ENCODE data around the gene ARL15. TPM values are rescaled to one million over a fixed set of nuclear protein-coding genes. Genes with fewer than 3 reads are reported as not detected.

ARL15 gene
- total RNA-seq, 4 donors from 2014 or later = 36.2 to 338 (median 69.0) TPM

GRCh38 chr5:54347221-54347865 lies 37.0 kb upstream of the ARL15 start:
- intact Hi-C loops (cut with DNase I; ENCODE audit: low total_unique reads) = no loop called here
- no peak for TF ChIP-seq POLR2A (IDR thresholded peaks at IDR 0.05)
- no peak for TF ChIP-seq CTCF (IDR thresholded peaks at IDR 0.05)
- H3K9me3 ChIP-seq = no peaks in the 10 kb centered on the region

GRCh38 chr5:54344653-54345052 lies 34.3 kb upstream of the ARL15 start:
- intact Hi-C loops (cut with DNase I; ENCODE audit: low total_unique reads) = no loop called here
- TF ChIP-seq POLR2A (IDR thresholded peaks at IDR 0.05) (no peak), CTCF (IDR thresholded peaks at IDR 0.05) (no peak)
- Histone ChIP-seq H3K4me1 (no peaks in the 10 kb centered on the region), H3K4me3 (no peak overlapping the region), H3K27me3 (no peaks in the 10 kb centered on the region), H3K9me3 (no peaks in the 10 kb centered on the region), H3K27ac (no peak overlapping the region), H3K36me3 (no peaks in the 10 kb centered on the region)
- no peak for DNase-seq

More at GRCh38 chr5:54347221-54347865, 37.0 kb upstream of the ARL15 start:
- Histone ChIP-seq H3K4me3 (no peak overlapping the region), H3K27me3 (no peaks in the 10 kb centered on the region), H3K36me3 (no peaks in the 10 kb centered on the region), H3K27ac (no peak overlapping the region), H3K4me1 (no peaks in the 10 kb centered on the region)
- DNase-seq = no peak

GRCh38 chr5:54341971-54342370 lies 31.6 kb upstream of the ARL15 start:
- no peak overlapping the region for H3K4me3 ChIP-seq
- H3K36me3 ChIP-seq = no peaks in the 10 kb centered on the region
- H3K4me1 ChIP-seq = no peaks in the 10 kb centered on the region
- H3K27me3 ChIP-seq = no peaks in the 10 kb centered on the region
- no peak overlapping the region for H3K27ac ChIP-seq
- DNase-seq = no peak
- intact Hi-C loops (cut with DNase I; ENCODE audit: low total_unique reads) = no loop called here
- TF ChIP-seq CTCF (IDR thresholded peaks at IDR 0.05) (no peak), POLR2A (IDR thresholded peaks at IDR 0.05) (no peak)
- H3K9me3 ChIP-seq = no peaks in the 10 kb centered on the region

GRCh38 chr5:54337523-54337922 lies 27.1 kb upstream of the ARL15 start:
- no peak overlapping the region for H3K27ac ChIP-seq
- DNase-seq = no peak
- intact Hi-C loops (cut with DNase I; ENCODE audit: low total_unique reads) = no loop called here
- H3K4me3 ChIP-seq = no peak overlapping the region
- H3K36me3 ChIP-seq = no peaks in the 10 kb centered on the region
- H3K4me1 ChIP-seq = no peaks in the 10 kb centered on the region
- H3K27me3 ChIP-seq = no peaks in the 10 kb centered on the region
- peaks cover 0 to 7% of the 10 kb centered on the region in 2 donors for H3K9me3 ChIP-seq
- TF ChIP-seq CTCF (IDR thresholded peaks at IDR 0.05) (no peak), POLR2A (IDR thresholded peaks at IDR 0.05) (no peak)

GRCh38 chr5:54332720-54333119 lies 22.3 kb upstream of the ARL15 start:
- Histone ChIP-seq H3K36me3 (no peaks in the 10 kb centered on the region), H3K4me1 (no peaks in the 10 kb centered on the region), H3K27ac (no peak overlapping the region), H3K4me3 (no peak overlapping the region), H3K9me3 (peaks cover 0 to 7% of the 10 kb centered on the region in 2 donors), H3K27me3 (no peaks in the 10 kb centered on the region)
- DNase-seq = no peak
- intact Hi-C loops (cut with DNase I; ENCODE audit: low total_unique reads) = no loop called here
- TF ChIP-seq POLR2A (IDR thresholded peaks at IDR 0.05) (no peak), CTCF (IDR thresholded peaks at IDR 0.05) (no peak)
